Measurements from ENCODE around the gene MYOZ3.

Gene MYOZ3

GRCh38 chr5:150644058-150644457 lies 17.0 kb upstream of the MYOZ3 start:
- DNase-seq, result no peak

GRCh38 chr5:150644514-150644913 lies 16.5 kb upstream of the MYOZ3 start:
- peak in 1 of 2 experiments; percentile 35 for DNase-seq

GRCh38 chr5:150645070-150645700 lies 15.9 kb upstream of the MYOZ3 start:
- no peak for DNase-seq

GRCh38 chr5:150647275-150648251 lies 13.5 kb upstream of the MYOZ3 start:
- DNase-seq, result no peak

- no peak for DNase-seq
Measured at GRCh38 chr5:150648294-150649107, 12.6 kb upstream of the MYOZ3 start.

- DNase-seq, result no peak
Measured at GRCh38 chr5:150649108-150650020, 11.7 kb upstream of the MYOZ3 start.

GRCh38 chr5:150650021-150651006 lies 10.7 kb upstream of the MYOZ3 start:
- no peak for DNase-seq

GRCh38 chr5:150651382-150651781 lies 9.7 kb upstream of the MYOZ3 start:
- no peak for DNase-seq

GRCh38 chr5:150651924-150652671 lies 9.0 kb upstream of the MYOZ3 start:
- DNase-seq, result no peak

- DNase-seq, result no peak
Measured at GRCh38 chr5:150653145-150653761, 7.8 kb upstream of the MYOZ3 start.

GRCh38 chr5:150653762-150654556 lies 7.1 kb upstream of the MYOZ3 start:
- no peak for DNase-seq

GRCh38 chr5:150655221-150655620 lies 5.8 kb upstream of the MYOZ3 start:
- no peak for DNase-seq

GRCh38 chr5:150656191-150657132 lies 4.6 kb upstream of the MYOZ3 start:
- DNase-seq, result peak; percentile 27 to 58

- no peak for DNase-seq
Measured at GRCh38 chr5:150658121-150658520, 2.9 kb upstream of the MYOZ3 start.

GRCh38 chr5:150658699-150659265 lies 2.3 kb upstream of the MYOZ3 start:
- DNase-seq, result no peak

- DNase-seq, result no peak
Measured at GRCh38 chr5:150659360-150660107, 1.5 kb upstream of the MYOZ3 start.
